Measurements from ENCODE around the gene MGST1. TPM values are rescaled to one million over a fixed set of nuclear protein-coding genes. Genes with fewer than 3 reads are reported as not detected.

Gene MGST1
- total RNA-seq, 4 donors from 2014 or later: 620 to 1,650 (median 943) TPM

- TF ChIP-seq CTCF (IDR thresholded peaks at IDR 0.05; ENCODE audit: low read depth): no peak
Measured at GRCh38 chr12:16369156-16369555, 21.7 kb downstream of the MGST1 start.

DNA sequence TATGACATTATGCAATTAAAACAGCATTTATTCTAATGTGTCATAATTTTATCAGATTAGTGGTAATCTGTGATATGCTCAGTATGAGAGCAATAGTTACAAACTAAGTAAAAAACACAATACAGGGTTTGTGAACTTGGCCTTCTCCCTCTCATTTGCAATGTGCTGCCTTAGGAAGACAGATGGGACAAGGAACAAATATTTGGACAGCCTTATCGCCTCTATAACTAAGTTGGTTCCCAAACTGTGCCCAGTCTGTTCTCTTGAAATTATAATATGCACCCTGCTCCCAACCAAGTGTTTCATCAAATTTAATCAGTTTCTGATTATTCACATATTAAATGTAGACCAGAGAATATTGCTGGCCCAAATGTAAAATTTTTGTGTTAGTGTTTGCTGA is 22.7 kb downstream of the MGST1 start:
- TF ChIP-seq CTCF (IDR thresholded peaks at IDR 0.05; ENCODE audit: low read depth): no peak

GRCh38 chr12:16384732-16385131 is 37.3 kb downstream of the MGST1 start:
- no peak for TF ChIP-seq CTCF (IDR thresholded peaks at IDR 0.05; ENCODE audit: low read depth)

GRCh38 chr12:16385782-16386646 is 38.6 kb downstream of the MGST1 start:
- TF ChIP-seq CTCF (IDR thresholded peaks at IDR 0.05; ENCODE audit: low read depth): no peak

GRCh38 chr12:16387919-16388318 is 40.5 kb downstream of the MGST1 start:
- TF ChIP-seq CTCF (IDR thresholded peaks at IDR 0.05; ENCODE audit: low read depth): no peak

- no peak for TF ChIP-seq CTCF (IDR thresholded peaks at IDR 0.05; ENCODE audit: low read depth)
Measured at GRCh38 chr12:16389594-16389993, 42.1 kb downstream of the MGST1 start.

DNA sequence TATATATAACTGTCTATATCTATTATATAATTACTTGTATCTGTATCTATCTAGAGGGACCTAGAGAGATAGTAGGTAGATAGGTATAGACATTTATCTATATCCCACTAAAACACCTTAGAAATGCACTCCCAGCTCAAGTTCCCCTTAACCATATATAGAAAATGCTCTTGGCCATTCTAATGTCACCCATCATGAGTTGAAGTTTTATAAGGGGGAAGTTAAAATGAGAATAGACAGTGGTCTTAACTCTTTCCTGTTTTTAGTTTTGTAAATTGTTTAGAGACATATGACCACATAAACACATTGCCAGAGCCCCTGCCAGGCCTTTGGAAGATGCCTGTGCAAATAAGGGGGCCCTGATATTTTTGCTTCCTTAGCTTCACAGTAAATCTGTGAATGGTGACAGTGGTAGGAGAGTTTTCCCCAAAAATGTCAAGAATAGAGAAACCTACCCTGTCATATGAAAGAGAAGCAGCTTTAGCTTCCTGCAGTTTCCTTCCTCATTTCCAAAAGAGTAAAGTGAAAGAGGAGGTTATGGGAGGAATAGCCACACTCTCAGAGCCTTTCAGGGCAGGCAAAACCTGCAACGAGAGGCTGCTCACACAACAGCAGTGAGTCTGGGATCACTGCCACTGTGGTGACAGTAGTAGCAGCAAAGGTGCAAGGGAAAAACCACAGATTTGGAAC is 45.5 kb downstream of the MGST1 start:
- no peak for TF ChIP-seq CTCF (IDR thresholded peaks at IDR 0.05; ENCODE audit: low read depth)

All from subcutaneous adipose tissue (tissue), 4 donors.